PC-3 (cell line): ENCODE results near the gene DHCR7. TPM values are rescaled to one million over a fixed set of nuclear protein-coding genes. Genes with fewer than 3 reads are reported as not detected.

ENCODE experiments used
- ATAC-seq: fragments of 200-7000 bp; cut with Tn5 transposase; 2 replicates; pipeline ENCODE4 v1.9.1; 2020; ENCODE audit warnings: mild to moderate bottlenecking, moderate library complexity
- BruUV-seq: library from RNA; stranded (reverse); fragments of 400-500 nt; replicated peaks from 2 replicates; lab custom pipeline; 2021; lab: Mats Ljungman, UMichigan
- CTCF ChIA-PET: fragments of 300-600 bp; sonication (Branson Sonifier 250); formaldehyde crosslinking; loops from one replicate; lab custom pipeline; 2022; ENCODE audit warnings: antibody characterized with exemption; lab: Charles Lee
- POLR2A ChIA-PET: fragments of 300-600 bp; sonication (Branson Sonifier 250); formaldehyde crosslinking; loops from one replicate; lab custom pipeline; 2022; ENCODE audit warnings: antibody characterized with exemption; ENCODE audit not compliant: unreplicated experiment; lab: Charles Lee
- DNase-seq: peaks from one replicate; pipeline ENCODE4 v3.0.0-alpha.2; 2015
- H2AFZ ChIP-seq: fragments of 300-600 bp; sonication (generic); 2 replicates; pipeline ENCODE4 v1.6.0; 2016; ENCODE audit warnings: antibody characterized with exemption, low read length
- H3F3A ChIP-seq: fragments of 300-600 bp; sonication (generic); one replicate; pipeline ENCODE4 v1.6.0; 2017; ENCODE audit warnings: antibody characterized with exemption, low read length, control low read depth, mild to moderate bottlenecking; ENCODE audit not compliant: unreplicated experiment
- H3K27ac ChIP-seq: fragments of 300-600 bp; sonication (generic); 2 replicates; pipeline ENCODE4 v1.5.1; 2016; ENCODE audit warnings: mild to moderate bottlenecking, low read length
- H3K27me3 ChIP-seq: fragments of 300-600 bp; sonication (generic); 2 replicates; pipeline ENCODE4 v1.6.1; 2016; ENCODE audit warnings: low read length, mixed read lengths
- H3K36me3 ChIP-seq: fragments of 300-600 bp; sonication (generic); 2 replicates; pipeline ENCODE4 v1.6.1; 2016; ENCODE audit warnings: low read depth, mixed run types, low read length, mixed read lengths
- H3K4me1 ChIP-seq: fragments of 300-600 bp; sonication (generic); 2 replicates; pipeline ENCODE4 v1.5.1; 2016; ENCODE audit warnings: low read length; ENCODE audit not compliant: insufficient read depth
- H3K4me2 ChIP-seq: fragments of 300-600 bp; sonication (generic); 2 replicates; pipeline ENCODE4 v1.6.0; 2016; ENCODE audit warnings: low read length
- H3K4me3 ChIP-seq: fragments of 300-600 bp; sonication (generic); 2 replicates; pipeline ENCODE4 v1.5.1; 2016; ENCODE audit warnings: mild to moderate bottlenecking, low read length, mixed read lengths
- H3K79me2 ChIP-seq: fragments of 300-600 bp; sonication (generic); 2 replicates; pipeline ENCODE4 v1.6.1; 2017; ENCODE audit warnings: low read length, mixed read lengths
- H3K9ac ChIP-seq: fragments of 300-600 bp; sonication (generic); 2 replicates; pipeline ENCODE4 v1.6.0; 2016; ENCODE audit warnings: mild to moderate bottlenecking, low read length
- H3K9me2 ChIP-seq: fragments of 300-600 bp; sonication (generic); replicated peaks from 2 replicates; pipeline ENCODE4 v1.6.1; 2016; ENCODE audit warnings: mixed run types, low read length, mixed read lengths
- H3K9me3 ChIP-seq: fragments of 300-600 bp; sonication (generic); 2 replicates; pipeline ENCODE4 v1.6.1; 2016; ENCODE audit warnings: low read length, mixed read lengths
- H4K20me1 ChIP-seq: fragments of 300-600 bp; sonication (generic); 2 replicates; pipeline ENCODE4 v1.6.1; 2016; ENCODE audit warnings: low read length, mixed read lengths
- CTCF ChIP-seq: fragments of 300-600 bp; sonication (generic); conservative IDR thresholded peaks from 2 replicates; pipeline ENCODE4 v1.5.1; 2017; ENCODE audit warnings: antibody characterized with exemption, low read depth, mild to moderate bottlenecking, low read length
- EZH2 ChIP-seq: fragments of 300-600 bp; sonication (generic); IDR thresholded peaks from one replicate; pipeline ENCODE4 v1.6.1; 2017; ENCODE audit warnings: antibody characterized with exemption, mild to moderate bottlenecking, low read length; ENCODE audit not compliant: unreplicated experiment
- EZH2phosphoT487 ChIP-seq: fragments of 300-600 bp; sonication (generic); IDR thresholded peaks from 2 replicates; pipeline ENCODE4 v1.6.1; 2018; ENCODE audit warnings: mild to moderate bottlenecking, antibody characterized with exemption, low read length, borderline replicate concordance
- intact Hi-C: fragments of 100-400 bp; cut with micrococcal nuclease; formaldehyde crosslinking; loops from 2 replicates; pipeline ENCODE4 v1.9.0; 2023
- total RNA-seq: library from RNA; depleted of rRNA; stranded (reverse); fragments of >200 nt; gene quantifications from 2 replicates; pipeline ENCODE4 v1.2.3, GENCODE V29; 2014

The DHCR7 gene
- total RNA-seq, 1 experiment from 2014 or later = 127 TPM

DNA sequence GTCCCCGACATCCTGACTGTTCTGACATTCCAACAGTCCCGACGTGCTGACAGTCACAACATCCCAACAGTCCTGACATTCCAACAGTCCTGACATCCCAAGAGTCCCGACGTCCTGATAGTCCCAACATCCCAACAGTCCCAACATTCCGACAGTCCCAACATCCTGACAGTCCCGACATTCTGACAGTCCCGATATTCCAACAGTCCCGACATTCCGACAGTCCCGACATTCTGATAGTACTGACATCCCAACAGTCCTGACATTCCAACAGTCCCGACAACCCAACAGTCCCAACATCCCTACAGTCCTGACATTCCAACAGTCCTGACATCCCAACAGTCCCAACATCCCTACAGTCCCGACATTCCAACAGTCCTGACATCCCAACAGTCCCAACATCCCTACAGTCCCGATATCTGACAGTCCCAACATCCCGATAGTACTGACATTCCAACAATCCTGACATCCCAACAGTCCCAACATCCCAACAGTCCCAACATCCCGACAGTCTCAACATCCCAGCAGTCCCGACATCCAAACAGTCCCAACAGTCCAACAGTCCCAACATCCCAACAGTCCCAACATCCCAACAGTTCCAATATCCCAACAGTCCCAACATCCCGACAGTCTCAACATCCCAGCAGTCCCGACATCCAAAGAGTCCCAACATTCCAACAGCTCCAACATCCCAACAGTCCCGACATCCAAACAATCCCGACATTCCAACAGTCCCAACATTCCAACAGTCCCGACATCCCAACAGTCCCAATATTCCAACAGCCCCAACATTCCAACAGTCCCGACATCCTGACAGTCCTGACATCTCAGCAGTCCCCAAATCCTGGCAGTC is 60.2 kb downstream of the DHCR7 start:
- intact Hi-C loops = no loop called here
- H3K36me3 ChIP-seq = no peaks in the 10 kb centered on the region
- no peak overlapping the region for H3K4me2 ChIP-seq
- H3K27me3 ChIP-seq = peaks cover 96% of the 10 kb centered on the region
- CTCF ChIA-PET = no interaction called here
- H4K20me1 ChIP-seq = no peaks in the 10 kb centered on the region
- H3K9me2 ChIP-seq = no peaks in the 10 kb centered on the region
- ATAC-seq = no peak
- H3F3A ChIP-seq = no peaks in the 10 kb centered on the region
- no peaks in the 10 kb centered on the region for H3K4me1 ChIP-seq
- H3K9ac ChIP-seq = no peak overlapping the region
- no peak overlapping the region for H3K4me3 ChIP-seq
- no peak for DNase-seq
- POLR2A ChIA-PET = no interaction called here
- BruUV-seq = no TSS peak
- no peaks in the 10 kb centered on the region for H3K79me2 ChIP-seq
- no peak overlapping the region for H2AFZ ChIP-seq
- TF ChIP-seq EZH2phosphoT487 (peak; percentile 74), EZH2 (peak; percentile 97), CTCF (no peak)
- H3K27ac ChIP-seq = no peak overlapping the region
- H3K9me3 ChIP-seq = no peaks in the 10 kb centered on the region

- no peaks in the 10 kb centered on the region for H3K9me2 ChIP-seq
- H4K20me1 ChIP-seq = no peaks in the 10 kb centered on the region
- no peaks in the 10 kb centered on the region for H3K79me2 ChIP-seq
- TF ChIP-seq CTCF = no peak
- no peak for TF ChIP-seq EZH2phosphoT487
- no peak for TF ChIP-seq EZH2
- H3K9ac ChIP-seq = no peak overlapping the region
- no peak overlapping the region for H3K27ac ChIP-seq
- no peak overlapping the region for H3K4me2 ChIP-seq
- CTCF ChIA-PET = no interaction called here
- H3F3A ChIP-seq = no peaks in the 10 kb centered on the region
- DNase-seq (no peak), ATAC-seq (no peak)
- H3K27me3 ChIP-seq = peaks cover 94% of the 10 kb centered on the region
- intact Hi-C loops = no loop called here
- no peaks in the 10 kb centered on the region for H3K9me3 ChIP-seq
- no TSS peak for BruUV-seq
- H2AFZ ChIP-seq = no peak overlapping the region
- H3K36me3 ChIP-seq = no peaks in the 10 kb centered on the region
- H3K4me3 ChIP-seq = no peak overlapping the region
- POLR2A ChIA-PET = no interaction called here
- no peaks in the 10 kb centered on the region for H3K4me1 ChIP-seq
These were observed 61.0 kb downstream of the DHCR7 start for GRCh38 chr11:71387200-71387599.

DNA sequence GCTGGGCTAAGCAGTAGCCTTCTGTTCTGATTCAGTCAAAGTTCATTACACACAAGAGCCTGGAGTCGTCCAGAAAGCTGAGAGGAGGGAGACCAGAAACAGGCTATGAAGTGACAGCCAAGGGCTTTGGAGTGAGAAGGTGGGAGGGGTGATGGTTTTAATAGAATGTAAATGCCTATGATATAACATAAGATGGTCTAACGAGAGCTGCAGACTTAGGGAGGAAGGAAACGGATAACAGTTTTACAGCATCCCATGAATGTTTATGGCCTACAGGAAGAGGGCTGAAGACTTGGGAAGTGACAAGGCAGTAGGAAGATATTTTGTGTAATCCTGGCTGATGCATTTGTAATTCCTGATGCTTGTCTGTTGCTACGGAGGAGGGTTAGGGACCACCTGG is 62.0 kb downstream of the DHCR7 start:
- Histone ChIP-seq H3K36me3 (no peaks in the 10 kb centered on the region), H3K9me3 (no peaks in the 10 kb centered on the region), H3K4me1 (no peaks in the 10 kb centered on the region), H2AFZ (no peak overlapping the region), H3K27ac (no peak overlapping the region), H3K4me3 (no peak overlapping the region), H3F3A (no peaks in the 10 kb centered on the region), H3K9ac (no peak overlapping the region), H3K4me2 (no peak overlapping the region), H3K79me2 (no peaks in the 10 kb centered on the region), H4K20me1 (no peaks in the 10 kb centered on the region), H3K27me3 (peaks cover 85% of the 10 kb centered on the region), H3K9me2 (no peaks in the 10 kb centered on the region)
- POLR2A ChIA-PET = no interaction called here
- no peak for DNase-seq
- BruUV-seq = no TSS peak
- ATAC-seq = no peak
- TF ChIP-seq CTCF = no peak
- no peak for TF ChIP-seq EZH2
- no peak for TF ChIP-seq EZH2phosphoT487
- intact Hi-C loops = no loop called here
- CTCF ChIA-PET = interaction anchor here (0.7 kb wide), 1 partner anchor 99 kb away, joined by 5 read pairs; no protein-coding TSS in a partner anchor
